Parathyroid adenoma (tissue), 2 donors: Measurements from ENCODE around the gene EML6.

Source experiments
- H2AFZ ChIP-seq: fragments of 300-600 bp; sonication (generic); one replicate; pipeline ENCODE4 v1.7.0; 2017; ENCODE audit warnings: antibody characterized with exemption, mild to moderate bottlenecking
- H3K27ac ChIP-seq: fragments of 300-600 bp; sonication (generic); one replicate; pipeline ENCODE4 v1.7.0; 2017
- H3K27me3 ChIP-seq: fragments of 300-600 bp; sonication (generic); one replicate; pipeline ENCODE4 v1.7.0; 2017; ENCODE audit warnings: low read length; ENCODE audit not compliant: control insufficient read depth, insufficient read depth
- H3K36me3 ChIP-seq: fragments of 300-600 bp; sonication (generic); one replicate; pipeline ENCODE4 v1.7.0; 2017; ENCODE audit warnings: low read length; ENCODE audit not compliant: control insufficient read depth, insufficient read depth
- H3K4me1 ChIP-seq: fragments of 300-600 bp; sonication (generic); one replicate; pipeline ENCODE4 v1.7.0; 2017; ENCODE audit warnings: control low read depth
- H3K4me2 ChIP-seq: fragments of 300-600 bp; sonication (generic); one replicate; pipeline ENCODE4 v1.7.0; 2017; ENCODE audit warnings: low read length
- H3K4me3 ChIP-seq: fragments of 300-600 bp; sonication (generic); one replicate; pipeline ENCODE4 v1.7.0; 2017; ENCODE audit warnings: low read depth, low read length
- H3K79me2 ChIP-seq: fragments of 300-600 bp; sonication (generic); one replicate; pipeline ENCODE4 v1.7.0; 2017; ENCODE audit warnings: control low read depth
- H3K9ac ChIP-seq: fragments of 300-600 bp; sonication (generic); one replicate; pipeline ENCODE4 v1.7.0; 2017; ENCODE audit warnings: mild to moderate bottlenecking
- H3K9me3 ChIP-seq: fragments of 300-600 bp; sonication (generic); one replicate; pipeline ENCODE4 v1.7.0; 2017; ENCODE audit warnings: low read length; ENCODE audit not compliant: control insufficient read depth
- TF ChIP-seq, protein P1 (sequence below): fragments of 300-600 bp; sonication (generic); IDR thresholded peaks from one replicate; pipeline ENCODE4 v1.7.0; 2017; ENCODE audit warnings: antibody characterized with exemption, mild to moderate bottlenecking
- donor health status: primary hyperparathyroidism.

Gene EML6

DNA sequence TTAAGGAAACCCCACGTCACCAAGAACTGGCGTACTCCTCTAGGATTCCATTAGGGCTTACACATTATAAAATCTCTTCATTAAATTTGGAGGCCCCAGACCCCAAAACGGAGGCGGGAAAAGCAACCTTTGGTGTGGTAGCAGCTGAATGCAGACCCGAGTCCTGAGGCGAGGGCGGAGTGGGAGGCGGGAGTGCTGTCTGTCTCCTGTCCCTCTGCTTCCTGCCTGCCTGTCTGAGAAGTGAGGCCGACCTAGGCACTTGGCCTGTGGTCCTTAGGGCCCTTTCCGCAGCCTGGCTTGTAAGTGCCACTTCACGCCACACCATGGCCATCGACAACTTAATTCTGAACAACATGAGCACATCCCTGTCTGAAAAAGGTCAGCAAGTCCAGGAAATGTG is 224.7 kb downstream of the EML6 start:
- no peaks in the 10 kb centered on the region for H3K9me3 ChIP-seq
- no peaks in the 10 kb centered on the region for H3K27me3 ChIP-seq
- no peak overlapping the region for H3K4me2 ChIP-seq
- no peak overlapping the region for H3K4me3 ChIP-seq
- H3K9ac ChIP-seq = no peak overlapping the region
- no peaks in the 10 kb centered on the region for H3K79me2 ChIP-seq
- no peaks in the 10 kb centered on the region for H3K4me1 ChIP-seq
- no peaks in the 10 kb centered on the region for H3K36me3 ChIP-seq
- no peak overlapping the region for H3K27ac ChIP-seq
- TF ChIP-seq, protein P1, sequence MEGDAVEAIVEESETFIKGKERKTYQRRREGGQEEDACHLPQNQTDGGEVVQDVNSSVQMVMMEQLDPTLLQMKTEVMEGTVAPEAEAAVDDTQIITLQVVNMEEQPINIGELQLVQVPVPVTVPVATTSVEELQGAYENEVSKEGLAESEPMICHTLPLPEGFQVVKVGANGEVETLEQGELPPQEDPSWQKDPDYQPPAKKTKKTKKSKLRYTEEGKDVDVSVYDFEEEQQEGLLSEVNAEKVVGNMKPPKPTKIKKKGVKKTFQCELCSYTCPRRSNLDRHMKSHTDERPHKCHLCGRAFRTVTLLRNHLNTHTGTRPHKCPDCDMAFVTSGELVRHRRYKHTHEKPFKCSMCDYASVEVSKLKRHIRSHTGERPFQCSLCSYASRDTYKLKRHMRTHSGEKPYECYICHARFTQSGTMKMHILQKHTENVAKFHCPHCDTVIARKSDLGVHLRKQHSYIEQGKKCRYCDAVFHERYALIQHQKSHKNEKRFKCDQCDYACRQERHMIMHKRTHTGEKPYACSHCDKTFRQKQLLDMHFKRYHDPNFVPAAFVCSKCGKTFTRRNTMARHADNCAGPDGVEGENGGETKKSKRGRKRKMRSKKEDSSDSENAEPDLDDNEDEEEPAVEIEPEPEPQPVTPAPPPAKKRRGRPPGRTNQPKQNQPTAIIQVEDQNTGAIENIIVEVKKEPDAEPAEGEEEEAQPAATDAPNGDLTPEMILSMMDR = no peak
- H2AFZ ChIP-seq = no peak overlapping the region

DNA sequence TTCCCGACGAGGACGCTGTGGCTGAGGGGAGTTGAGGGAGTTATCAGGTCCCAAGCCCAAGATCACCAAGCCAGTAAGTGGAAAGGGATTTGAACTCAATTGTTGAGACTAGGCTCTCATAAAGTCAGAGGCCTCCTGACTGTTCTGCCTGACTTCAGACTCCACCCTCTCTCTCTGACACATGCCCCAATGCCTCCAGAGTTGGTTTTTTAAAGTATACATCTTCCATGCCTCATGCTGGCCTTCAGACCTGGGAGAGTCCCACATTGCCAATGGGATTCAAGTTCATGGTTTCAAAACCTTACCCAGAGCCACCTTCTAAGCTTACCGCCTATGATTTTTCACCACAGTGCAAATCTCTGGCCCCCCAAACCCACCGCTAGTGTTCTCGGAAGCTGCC is 226.0 kb downstream of the EML6 start:
- H3K4me3 ChIP-seq = no peak overlapping the region
- no peaks in the 10 kb centered on the region for H3K27me3 ChIP-seq
- no peak overlapping the region for H2AFZ ChIP-seq
- H3K9me3 ChIP-seq = no peaks in the 10 kb centered on the region
- no peak overlapping the region for H3K9ac ChIP-seq
- no peaks in the 10 kb centered on the region for H3K4me1 ChIP-seq
- TF ChIP-seq, protein P1 = no peak
- no peak overlapping the region for H3K27ac ChIP-seq
- H3K4me2 ChIP-seq = no peak overlapping the region
- no peaks in the 10 kb centered on the region for H3K79me2 ChIP-seq
- no peaks in the 10 kb centered on the region for H3K36me3 ChIP-seq

DNA sequence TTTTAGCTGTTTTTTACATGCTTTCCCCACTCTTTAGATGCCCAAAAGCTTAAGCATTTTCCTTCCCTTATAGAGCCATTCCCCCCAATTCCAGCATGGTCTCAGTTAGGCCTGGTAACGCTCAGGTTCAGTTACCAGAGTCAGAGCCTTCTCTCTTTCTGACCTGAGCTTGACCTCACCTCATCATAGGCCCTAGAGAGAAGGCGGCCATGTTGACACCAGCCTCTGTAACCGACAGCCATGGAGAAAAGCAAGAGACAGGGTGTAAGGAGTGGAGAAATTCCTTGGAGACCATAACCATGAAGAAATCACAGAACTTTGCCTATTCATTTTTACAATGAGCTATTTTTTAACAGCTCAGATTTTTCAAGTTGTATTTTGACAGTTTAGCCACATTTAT is 227.3 kb downstream of the EML6 start:
- TF ChIP-seq, protein P1 = no peak
- H3K4me3 ChIP-seq = no peak overlapping the region
- H3K4me1 ChIP-seq = no peaks in the 10 kb centered on the region
- H3K27ac ChIP-seq = no peak overlapping the region
- H3K79me2 ChIP-seq = no peaks in the 10 kb centered on the region
- no peak overlapping the region for H2AFZ ChIP-seq
- H3K27me3 ChIP-seq = no peaks in the 10 kb centered on the region
- no peak overlapping the region for H3K4me2 ChIP-seq
- no peaks in the 10 kb centered on the region for H3K36me3 ChIP-seq
- no peaks in the 10 kb centered on the region for H3K9me3 ChIP-seq
- H3K9ac ChIP-seq = no peak overlapping the region

DNA sequence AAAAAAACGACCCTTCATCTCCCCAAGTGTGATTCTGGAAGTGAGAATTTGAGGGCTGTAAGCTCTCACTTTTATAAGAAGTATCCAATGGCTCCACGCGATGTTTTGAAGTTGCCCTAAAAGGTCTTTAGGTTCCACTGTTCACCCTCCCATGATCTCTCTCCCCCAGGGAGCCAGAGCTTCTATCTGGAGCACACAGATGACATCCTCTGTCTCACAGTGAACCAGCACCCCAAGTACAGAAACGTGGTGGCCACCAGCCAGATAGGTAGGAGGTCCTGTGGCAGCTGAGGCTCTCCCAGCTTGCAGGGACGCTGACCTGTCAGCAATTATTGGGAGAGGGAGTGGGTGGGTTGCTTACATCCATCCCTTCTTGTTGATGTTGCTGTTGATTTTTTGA is 229.0 kb downstream of the EML6 start:
- no peak overlapping the region for H3K4me2 ChIP-seq
- H3K4me1 ChIP-seq = no peaks in the 10 kb centered on the region
- H3K36me3 ChIP-seq = no peaks in the 10 kb centered on the region
- TF ChIP-seq, protein P1 = no peak
- no peak overlapping the region for H3K4me3 ChIP-seq
- no peak overlapping the region for H3K9ac ChIP-seq
- no peaks in the 10 kb centered on the region for H3K79me2 ChIP-seq
- H2AFZ ChIP-seq = no peak overlapping the region
- no peaks in the 10 kb centered on the region for H3K27me3 ChIP-seq
- H3K27ac ChIP-seq = no peak overlapping the region
- H3K9me3 ChIP-seq = no peaks in the 10 kb centered on the region

DNA sequence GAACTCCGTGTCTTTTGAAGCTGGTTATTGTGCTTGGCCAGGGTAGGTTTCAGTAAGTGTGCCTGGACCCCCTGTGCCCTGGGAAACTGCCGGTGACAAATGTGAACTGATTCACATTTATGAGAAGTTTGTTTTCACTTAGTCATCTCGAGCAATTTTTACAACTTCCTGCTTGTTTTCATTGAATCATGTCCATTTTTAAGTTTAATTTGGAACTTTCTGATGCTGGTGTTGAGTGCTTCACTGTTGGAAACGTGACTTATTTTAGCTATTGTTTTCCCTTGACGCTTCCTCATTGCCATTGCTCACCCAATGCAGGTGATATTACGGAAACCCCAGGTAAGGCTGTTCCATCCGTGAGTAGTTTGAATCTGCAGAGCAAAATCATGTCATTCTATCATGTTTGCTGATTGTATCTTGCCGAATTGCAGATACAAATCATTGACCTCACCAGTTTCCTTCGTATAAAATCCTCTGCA is 229.6 kb downstream of the EML6 start:
- H3K4me3 ChIP-seq = no peak overlapping the region
- no peaks in the 10 kb centered on the region for H3K79me2 ChIP-seq
- no peaks in the 10 kb centered on the region for H3K4me1 ChIP-seq
- no peak overlapping the region for H3K27ac ChIP-seq
- TF ChIP-seq, protein P1 = no peak
- H3K9ac ChIP-seq = no peak overlapping the region
- H3K9me3 ChIP-seq = no peaks in the 10 kb centered on the region
- H3K27me3 ChIP-seq = no peaks in the 10 kb centered on the region
- no peak overlapping the region for H3K4me2 ChIP-seq
- no peaks in the 10 kb centered on the region for H3K36me3 ChIP-seq
- peak overlapping the region; percentile 29 for H2AFZ ChIP-seq
